GM12878 (cell line): ENCODE results near the gene FUBP1. TPM values are rescaled to one million over a fixed set of nuclear protein-coding genes. Genes with fewer than 3 reads are reported as not detected.
A peak's percentile ranks its signal among the peaks of the same experiment; 100 is the strongest.

ENCODE experiments used
- ATAC-seq: fragments of 200-7000 bp; cut with Tn5 transposase; 3 replicates; pipeline ENCODE4 v1.9.1; 2020; ENCODE audit warnings: mild to moderate bottlenecking, moderate library complexity
- BruUV-seq: library from RNA; stranded (reverse); fragments of 400-500 nt; replicated peaks from 2 replicates; lab custom pipeline; 2021; lab: Mats Ljungman, UMichigan
- CTCF ChIA-PET: fragments of 300-600 bp; sonication (Branson Sonifier 250); formaldehyde crosslinking; extraction: SDS; loops from one replicate; lab custom pipeline; 2021; ENCODE audit warnings: inconsistent platforms; lab: Yijun Ruan, JAX
- POLR2A ChIA-PET: fragments of 350-600 bp; formaldehyde crosslinking; extraction: SDS; loops from one replicate; lab custom pipeline; 2021; ENCODE audit warnings: inconsistent platforms; lab: Charles Lee
- RAD21 ChIA-PET: fragments of 300-600 bp; sonication (Branson Sonifier 250); formaldehyde crosslinking; loops from one replicate; lab custom pipeline; 2023; ENCODE audit warnings: antibody characterized with exemption; ENCODE audit not compliant: unreplicated experiment; lab: Charles Lee
- SMC1A ChIA-PET: fragments of 300-600 bp; sonication (Branson Sonifier 250); formaldehyde crosslinking; loops from one replicate; lab custom pipeline; 2023; ENCODE audit not compliant: unreplicated experiment, uncharacterized antibody; lab: Charles Lee
- DNase-seq: peaks from one replicate; pipeline ENCODE4 v3.0.0-alpha.2; 2011; ENCODE audit warnings: low read depth, low spot score
- FAIRE-seq: peaks from 3 replicates; lab custom pipeline; 2011; peaks lifted over from hg19 to GRCh38; lab: Jason Lieb, UNC
- H2AFZ ChIP-seq: 2 replicates; pipeline ENCODE4 v1.6.0; 2011; ENCODE audit warnings: low read depth, low read length, control low read depth; ENCODE audit not compliant: control insufficient read depth
- H3K27ac ChIP-seq: 2 replicates; pipeline ENCODE4 v1.5.1; 2011; ENCODE audit warnings: control low read depth; ENCODE audit not compliant: control insufficient read depth, insufficient read depth
- H3K27me3 ChIP-seq, 2 experiments: replicated peaks in 1 of 2; 2 replicates each; pipeline versions ENCODE4 v1.6.0 to v1.6.1; 2011; ENCODE audit warnings: low read length in 1 of 2; ENCODE audit not compliant: control insufficient read depth in 2 of 2, insufficient read depth in 2 of 2
- H3K36me3 ChIP-seq, 2 experiments: 2 replicates each; pipeline ENCODE4 v1.5.1; 2011; ENCODE audit warnings: low read length in 1 of 2; ENCODE audit not compliant: control insufficient read depth in 2 of 2, insufficient read depth in 2 of 2
- H3K4me1 ChIP-seq: 2 replicates; pipeline ENCODE4 v1.6.1; 2011; ENCODE audit warnings: mild to moderate bottlenecking, low read length, moderate library complexity, mixed read lengths; ENCODE audit not compliant: control insufficient read depth, insufficient read depth
- H3K4me2 ChIP-seq: 2 replicates; pipeline ENCODE4 v1.6.0; 2011; ENCODE audit warnings: control low read depth; ENCODE audit not compliant: control insufficient read depth, insufficient read depth
- H3K4me3 ChIP-seq: fragments of 200-600 bp; sonication (generic); 2 replicates; pipeline ENCODE4 v1.5.1; 2016
- H3K79me2 ChIP-seq: 2 replicates; pipeline ENCODE4 v1.6.0; 2011; ENCODE audit warnings: low read length; ENCODE audit not compliant: control insufficient read depth, insufficient read depth
- H3K9ac ChIP-seq: 2 replicates; pipeline ENCODE4 v1.8.0; 2011; ENCODE audit warnings: low read length, control low read depth, mixed read lengths; ENCODE audit not compliant: control insufficient read depth, insufficient read depth
- H3K9me3 ChIP-seq: replicated peaks from 3 replicates; pipeline ENCODE4 v1.5.1; 2011; ENCODE audit warnings: mild to moderate bottlenecking, low read length; ENCODE audit not compliant: control insufficient read depth, insufficient read depth
- H4K20me1 ChIP-seq: 2 replicates; pipeline ENCODE4 v1.6.0; 2011; ENCODE audit not compliant: control insufficient read depth, insufficient read depth
- BHLHE40 ChIP-seq, 2 experiments: fragments of 450-650 bp in 1 of 2; IDR thresholded peaks; 2 replicates each; pipeline ENCODE4 v1.6.1; 2011 to 2017; ENCODE audit warnings: low read depth in 2 of 2, borderline replicate concordance in 1 of 2, improper control_type of control experiment in 1 of 2, low read length in 1 of 2, mild to moderate bottlenecking in 1 of 2
- CEBPB ChIP-seq, 2 experiments: fragments of 150-350 bp in 1 of 2; IDR thresholded peaks; 2 replicates each; pipeline ENCODE4 v1.6.1; 2012 to 2014; ENCODE audit warnings: low read depth in 2 of 2, low read length in 2 of 2, borderline replicate concordance in 1 of 2, inconsistent platforms in 1 of 2
- CHD4 ChIP-seq: fragments of 200-600 bp; sonication (generic); IDR thresholded peaks from 2 replicates; pipeline ENCODE4 v1.6.1; 2016; ENCODE audit warnings: mild to moderate bottlenecking
- CREB1 ChIP-seq: IDR thresholded peaks from 2 replicates; pipeline ENCODE4 v1.6.1; 2012; ENCODE audit warnings: low read depth, mild to moderate bottlenecking, inconsistent platforms
- CREM ChIP-seq: IDR thresholded peaks from 2 replicates; pipeline ENCODE4 v1.6.1; 2014; ENCODE audit warnings: antibody characterized with exemption, low read depth
- HDGF ChIP-seq: fragments of 450-650 bp; IDR thresholded peaks from 2 replicates; pipeline ENCODE4 v1.6.1; 2016; ENCODE audit warnings: antibody characterized with exemption
- IRF4 ChIP-seq: IDR thresholded peaks from 2 replicates; pipeline ENCODE4 v1.6.1; 2011; ENCODE audit warnings: low read depth, low read length
- KAT2A ChIP-seq: conservative IDR thresholded peaks from 2 replicates; pipeline ENCODE4 v1.6.1; 2011; ENCODE audit warnings: low read depth, low read length; ENCODE audit not compliant: control insufficient read depth
- KLF5 ChIP-seq: fragments of 450-650 bp; IDR thresholded peaks from 2 replicates; pipeline ENCODE4 v1.6.1; 2014; ENCODE audit warnings: mild to moderate bottlenecking; ENCODE audit not compliant: partially characterized antibody
- POLR2AphosphoS5 ChIP-seq: IDR thresholded peaks from 2 replicates; pipeline ENCODE4 v1.6.1; 2011; ENCODE audit warnings: mild to moderate bottlenecking, low read length, inconsistent platforms
- SMARCA5 ChIP-seq: fragments of 450-650 bp; IDR thresholded peaks from 2 replicates; pipeline ENCODE4 v1.6.1; 2017; ENCODE audit warnings: mild to moderate bottlenecking
- STAT3 ChIP-seq: IDR thresholded peaks from 2 replicates; pipeline ENCODE4 v1.6.1; 2011; ENCODE audit warnings: low read depth, low read length, improper control_type of control experiment
- YBX1 ChIP-seq: fragments of 450-650 bp; IDR thresholded peaks from 2 replicates; pipeline ENCODE4 v1.6.1; 2016; ENCODE audit warnings: antibody characterized with exemption
- ZNF384 ChIP-seq: IDR thresholded peaks from 2 replicates; pipeline ENCODE4 v1.6.1; 2012; ENCODE audit warnings: low read depth, mild to moderate bottlenecking, low read length, improper control_type of control experiment, borderline replicate concordance
- WGBS: methylation state at CpG from one replicate; pipeline ENCODE4 v1.1.6; 2016; ENCODE audit warnings: low lambda C conversion rate; ENCODE audit not compliant: insufficient replicate concordance, insufficient coverage; ENCODE audit errors: missing lambda C conversion rate; 5-methylcytosine and 5-hydroxymethylcytosine counted together
- in situ Hi-C: fragments of 300-500 bp; cut with MboI; formaldehyde crosslinking; loops from 9 replicates; pipeline ENCODE4 v1.14.3; 2018; ENCODE audit warnings: mixed read lengths
- intact Hi-C: fragments of 100-400 bp; cut with micrococcal nuclease; formaldehyde crosslinking; loops from one replicate; pipeline ENCODE4 v1.14.2; 2022; ENCODE audit not compliant: unreplicated experiment
- polyA plus RNA-seq, 11 experiments: library from polyadenylated mRNA; depleted of rRNA in 4 of 11; unstranded in 6 of 11; stranded (reverse) in 5 of 11; fragments of >200 nt; fragmentation: Nextera tagmentation in 4 of 11; fragmentation: Illumina TruSeq in 1 of 11; extraction: Ambion mirVana in 4 of 11; extraction: Trizol in 1 of 11; gene quantifications; 1 replicate in 1 of 11; 2 replicates in 10 of 11; pipeline versions ENCODE4 v1.2.1 to v1.2.3, GENCODE V29; 2011 to 2016; ENCODE audit warnings: inconsistent platforms in 2 of 11, missing spikeins in 2 of 11, low read depth in 1 of 11
- total RNA-seq, 4 experiments: library from RNA; depleted of rRNA in 3 of 4; stranded (reverse); fragments of >200 nt in 3 of 4; fragmentation: Illumina TruSeq in 1 of 4; extraction: Trizol in 1 of 4; gene quantifications; 2 replicates each; pipeline versions ENCODE4 v1.2.1 to v1.2.3, GENCODE V29; 2013 to 2021
- TF ChIP-seq, protein P1 (sequence below): fragments of 450-650 bp; IDR thresholded peaks from 2 replicates; pipeline ENCODE4 v1.6.1; 2018; ENCODE audit warnings: mild to moderate bottlenecking, low read depth, moderate library complexity; ENCODE audit not compliant: partially characterized antibody
- TF ChIP-seq, protein P2 (sequence below): IDR thresholded peaks from 2 replicates; pipeline ENCODE4 v1.6.1; 2012; ENCODE audit warnings: low read length, inconsistent platforms

Gene FUBP1
- total and polyA plus RNA-seq, 10 of the 15 experiments (the other 5 are each of a cell fraction or from before 2014, with no cell fraction given) = 110 to 343 (median 191) TPM

DNA sequence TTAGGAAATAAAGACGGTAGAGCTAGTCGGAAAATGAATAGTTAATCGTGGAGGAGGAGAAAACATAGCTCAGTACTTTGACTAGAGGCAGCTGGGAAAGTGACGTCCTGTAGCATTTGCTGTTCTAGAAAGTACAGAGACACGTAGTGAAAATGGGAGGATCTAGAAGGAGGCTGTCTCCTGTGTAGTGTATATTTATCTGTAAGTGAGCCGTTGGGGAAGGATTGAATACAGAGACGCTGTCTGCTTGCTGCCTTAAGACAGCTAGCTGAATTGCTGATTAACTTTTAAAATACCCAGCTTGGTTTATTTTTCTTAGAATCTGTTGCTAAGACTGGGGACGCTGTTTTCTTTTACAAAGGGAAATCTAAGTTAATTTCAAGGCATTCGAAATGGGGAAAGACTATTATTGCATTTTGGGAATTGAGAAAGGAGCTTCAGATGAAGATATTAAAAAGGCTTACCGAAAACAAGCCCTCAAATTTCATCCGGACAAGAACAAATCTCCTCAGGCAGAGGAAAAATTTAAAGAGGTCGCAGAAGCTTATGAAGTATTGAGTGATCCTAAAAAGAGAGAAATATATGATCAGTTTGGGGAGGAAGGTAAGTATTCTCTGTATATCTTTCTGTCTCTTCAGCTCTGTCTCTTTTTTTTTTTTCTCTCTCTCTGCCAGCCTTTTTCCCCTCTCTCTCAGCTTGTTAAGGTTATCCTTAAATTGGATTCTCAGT lies 26.0 kb upstream of the FUBP1 start, which contains the start of gene DNAJB4:
Gene DNAJB4, plus strand, starts transcription at position 221 of the 729 bp plus-strand sequence. Its CDS starts 172 bp downstream, at position 393.
- CTCF ChIA-PET = interaction anchor here (0.8 to 5.5 kb wide), 14 partner anchors 10 to 612 kb away, joined by 3 to 73 read pairs (median 4); partner anchors contain the start of gene FUBP1
- Histone ChIP-seq H3K4me2 (peak within 1 kb of the TSS; percentile 82), H3K27me3 (no peaks in the 10 kb centered on the region), H4K20me1 (no peaks in the 10 kb centered on the region), H3K4me1 (no peaks in the 10 kb centered on the region), H2AFZ (peak within 1 kb of the TSS; percentile 80), H3K9ac (peak within 1 kb of the TSS; percentile 83), H3K79me2 (peaks cover 44% of the 10 kb centered on the region), H3K4me3 (peak within 1 kb of the TSS; percentile 78), H3K36me3 (no peaks in the 10 kb centered on the region), H3K9me3 (no peaks in the 10 kb centered on the region), H3K27ac (peak within 1 kb of the TSS; percentile 94)
- TSS peak; percentile 78 for BruUV-seq
- in situ Hi-C loops (no loop called here), intact Hi-C loops (loop anchor here (1.0 to 10.0 kb wide), 6 partner anchors 20 to 647 kb away; partner anchors contain the start of genes FUBP1, IFI44L and ZZZ3)
- RAD21 ChIA-PET = interaction anchor here (0.7 to 9.9 kb wide), 15 partner anchors 10 to 622 kb away, joined by 3 to 158 read pairs (median 4); partner anchors contain the start of genes FUBP1 and IFI44L
- peak; percentile 96 for FAIRE-seq
- POLR2A ChIA-PET = interaction anchor here (0.5 to 15.3 kb wide), 17 partner anchors 9 to 1096 kb away, joined by 3 to 312 read pairs (median 4); partner anchors contain the start of genes FUBP1, IFI44 and IFI44L
- WGBS = under 1% methylated on average over 12 of the region's 12 CpGs
- ATAC-seq = peak; percentile 88
- SMC1A ChIA-PET = interaction anchor here (0.6 to 6.0 kb wide), 27 partner anchors 9 to 645 kb away, joined by 3 to 89 read pairs (median 4); partner anchors contain the start of genes FUBP1, IFI44, IFI44L and MIGA1
- DNase-seq = peak; percentile 96
- TF ChIP-seq, protein P1, sequence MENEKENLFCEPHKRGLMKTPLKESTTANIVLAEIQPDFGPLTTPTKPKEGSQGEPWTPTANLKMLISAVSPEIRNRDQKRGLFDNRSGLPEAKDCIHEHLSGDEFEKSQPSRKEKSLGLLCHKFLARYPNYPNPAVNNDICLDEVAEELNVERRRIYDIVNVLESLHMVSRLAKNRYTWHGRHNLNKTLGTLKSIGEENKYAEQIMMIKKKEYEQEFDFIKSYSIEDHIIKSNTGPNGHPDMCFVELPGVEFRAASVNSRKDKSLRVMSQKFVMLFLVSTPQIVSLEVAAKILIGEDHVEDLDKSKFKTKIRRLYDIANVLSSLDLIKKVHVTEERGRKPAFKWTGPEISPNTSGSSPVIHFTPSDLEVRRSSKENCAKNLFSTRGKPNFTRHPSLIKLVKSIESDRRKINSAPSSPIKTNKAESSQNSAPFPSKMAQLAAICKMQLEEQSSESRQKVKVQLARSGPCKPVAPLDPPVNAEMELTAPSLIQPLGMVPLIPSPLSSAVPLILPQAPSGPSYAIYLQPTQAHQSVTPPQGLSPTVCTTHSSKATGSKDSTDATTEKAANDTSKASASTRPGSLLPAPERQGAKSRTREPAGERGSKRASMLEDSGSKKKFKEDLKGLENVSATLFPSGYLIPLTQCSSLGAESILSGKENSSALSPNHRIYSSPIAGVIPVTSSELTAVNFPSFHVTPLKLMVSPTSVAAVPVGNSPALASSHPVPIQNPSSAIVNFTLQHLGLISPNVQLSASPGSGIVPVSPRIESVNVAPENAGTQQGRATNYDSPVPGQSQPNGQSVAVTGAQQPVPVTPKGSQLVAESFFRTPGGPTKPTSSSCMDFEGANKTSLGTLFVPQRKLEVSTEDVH = no peak
- TF ChIP-seq STAT3 (no peak), ZNF384 (no peak), CEBPB (IDR thresholded peaks at IDR 0.05; ENCODE audit: borderline replicate concordance in 1 of 2, low read depth in 2 of 2, low read length in 2 of 2) (no peak), POLR2AphosphoS5 (peak; percentile 57; the same call in 1 of the 2 replicates), KLF5 (no peak), IRF4 (peak; percentile 60; the same call in 1 of the 2 replicates), CREB1 (peak; percentile 96), KAT2A (no peak), CREM (peak; percentile 93), BHLHE40 (IDR thresholded peaks at IDR 0.05; ENCODE audit: borderline replicate concordance in 1 of 2, low read depth in 2 of 2, low read length in 1 of 2) (no peak), CHD4 (no peak), HDGF (peak; percentile 72; the same call in 1 of the 2 replicates), YBX1 (no peak), SMARCA5 (no peak)
- TF ChIP-seq, protein P2, sequence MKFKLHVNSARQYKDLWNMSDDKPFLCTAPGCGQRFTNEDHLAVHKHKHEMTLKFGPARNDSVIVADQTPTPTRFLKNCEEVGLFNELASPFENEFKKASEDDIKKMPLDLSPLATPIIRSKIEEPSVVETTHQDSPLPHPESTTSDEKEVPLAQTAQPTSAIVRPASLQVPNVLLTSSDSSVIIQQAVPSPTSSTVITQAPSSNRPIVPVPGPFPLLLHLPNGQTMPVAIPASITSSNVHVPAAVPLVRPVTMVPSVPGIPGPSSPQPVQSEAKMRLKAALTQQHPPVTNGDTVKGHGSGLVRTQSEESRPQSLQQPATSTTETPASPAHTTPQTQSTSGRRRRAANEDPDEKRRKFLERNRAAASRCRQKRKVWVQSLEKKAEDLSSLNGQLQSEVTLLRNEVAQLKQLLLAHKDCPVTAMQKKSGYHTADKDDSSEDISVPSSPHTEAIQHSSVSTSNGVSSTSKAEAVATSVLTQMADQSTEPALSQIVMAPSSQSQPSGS = no peak
